ENCODE measurements around the gene MC2R.

Gene MC2R

GRCh38 chr18:13878857-13879256 is 36.5 kb downstream of the MC2R start:
- H3K27ac ChIP-seq, result no peak overlapping the region
- CTCF ChIA-PET, result no interaction called here
- no peak for DNase-seq (ENCODE audit: low spot score)
- POLR2A ChIA-PET (ENCODE audit: low non-redundant PET), result no interaction called here
- TF ChIP-seq CTCF (conservative IDR thresholded peaks at IDR 0.05; ENCODE audit: low read depth), result no peak

GRCh38 chr18:13877157-13877556 is 38.2 kb downstream of the MC2R start:
- ChIA-PET POLR2A (ENCODE audit: low non-redundant PET) (no interaction called here), CTCF (no interaction called here)
- no peak for TF ChIP-seq CTCF (conservative IDR thresholded peaks at IDR 0.05; ENCODE audit: low read depth)
- no peak for DNase-seq (ENCODE audit: low spot score)
- H3K27ac ChIP-seq, result no peak overlapping the region

GRCh38 chr18:13874558-13874957 is 40.8 kb downstream of the MC2R start:
- no peak for TF ChIP-seq CTCF (conservative IDR thresholded peaks at IDR 0.05; ENCODE audit: low read depth)
- CTCF ChIA-PET, result interaction anchor here (0.5 kb wide), 1 partner anchor 28 kb away, joined by 4 read pairs; no protein-coding TSS in a partner anchor
- H3K27ac ChIP-seq, result no peak overlapping the region
- POLR2A ChIA-PET (ENCODE audit: low non-redundant PET), result no interaction called here
- DNase-seq (ENCODE audit: low spot score), result no peak

GRCh38 chr18:13872932-13873331 is 42.4 kb downstream of the MC2R start:
- CTCF ChIA-PET, result no interaction called here
- POLR2A ChIA-PET (ENCODE audit: low non-redundant PET), result no interaction called here
- DNase-seq (ENCODE audit: low spot score), result no peak
- TF ChIP-seq CTCF (conservative IDR thresholded peaks at IDR 0.05; ENCODE audit: low read depth), result no peak
- H3K27ac ChIP-seq, result no peak overlapping the region

GRCh38 chr18:13872373-13872772 is 43.0 kb downstream of the MC2R start:
- ChIA-PET CTCF (interaction anchor here (0.6 kb wide), 1 partner anchor 215 kb away, joined by 3 read pairs; no protein-coding TSS in a partner anchor), POLR2A (ENCODE audit: low non-redundant PET) (no interaction called here)
- H3K27ac ChIP-seq, result no peak overlapping the region
- TF ChIP-seq CTCF (conservative IDR thresholded peaks at IDR 0.05; ENCODE audit: low read depth), result no peak
- no peak for DNase-seq (ENCODE audit: low spot score)

GRCh38 chr18:13871701-13872100 is 43.6 kb downstream of the MC2R start:
- TF ChIP-seq CTCF (conservative IDR thresholded peaks at IDR 0.05; ENCODE audit: low read depth), result no peak
- POLR2A ChIA-PET (ENCODE audit: low non-redundant PET), result no interaction called here
- H3K27ac ChIP-seq, result no peak overlapping the region
- CTCF ChIA-PET, result no interaction called here
- DNase-seq (ENCODE audit: low spot score), result no peak

All from RWPE1 (cell line).